Stimulated activated CD8-positive, alpha-beta memory T cell treated with anti-CD3 and anti-CD28 coated beads, Interleukin-4, amount 100 ng/mL, for 1 hour (primary cell): Measurements from ENCODE around the gene CYP46A1.
A peak's percentile ranks its signal among the peaks of the same experiment; 100 is the strongest.

Experiments
- DNase-seq, 2 donors: peaks; one replicate each; pipeline ENCODE4 v3.0.0-alpha.2; 2020; ENCODE audit warnings: low read depth in 2 of 2, low spot score in 1 of 2

CYP46A1 gene

DNA sequence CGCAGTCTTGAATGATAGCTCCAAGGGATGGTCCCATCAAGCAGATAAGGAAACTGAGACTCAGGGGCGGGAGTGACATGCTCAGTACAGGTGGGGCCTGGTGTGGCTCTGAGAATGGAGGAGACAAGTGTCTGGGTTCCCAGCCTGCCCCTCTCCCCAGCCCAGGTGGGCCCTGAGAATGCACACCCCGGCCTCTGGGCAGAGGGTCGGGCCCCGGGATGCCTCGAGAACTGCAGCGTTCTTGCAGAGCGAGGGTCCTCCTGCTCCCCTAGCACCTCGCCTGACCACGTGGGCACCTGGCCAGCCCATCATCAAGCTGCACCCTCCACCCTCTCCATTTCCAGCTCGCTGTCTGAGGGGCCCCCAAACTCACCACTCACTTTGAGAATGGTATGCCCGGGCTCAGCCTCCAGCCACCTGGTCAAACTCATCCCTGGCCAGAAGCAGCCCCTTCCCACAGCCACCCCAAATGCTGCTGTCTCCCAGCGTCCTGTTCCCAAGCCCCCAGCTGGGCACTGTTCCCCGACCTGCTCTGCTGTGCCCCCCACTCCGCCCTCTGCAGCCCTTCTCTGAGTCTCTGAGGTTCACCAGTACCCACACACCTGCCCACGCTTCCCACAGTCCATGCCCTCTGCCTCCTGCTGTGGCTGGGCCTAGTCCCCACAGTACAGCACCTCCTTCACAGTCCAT lies 44.3 kb downstream of the CYP46A1 start:
- no peak for DNase-seq

DNA sequence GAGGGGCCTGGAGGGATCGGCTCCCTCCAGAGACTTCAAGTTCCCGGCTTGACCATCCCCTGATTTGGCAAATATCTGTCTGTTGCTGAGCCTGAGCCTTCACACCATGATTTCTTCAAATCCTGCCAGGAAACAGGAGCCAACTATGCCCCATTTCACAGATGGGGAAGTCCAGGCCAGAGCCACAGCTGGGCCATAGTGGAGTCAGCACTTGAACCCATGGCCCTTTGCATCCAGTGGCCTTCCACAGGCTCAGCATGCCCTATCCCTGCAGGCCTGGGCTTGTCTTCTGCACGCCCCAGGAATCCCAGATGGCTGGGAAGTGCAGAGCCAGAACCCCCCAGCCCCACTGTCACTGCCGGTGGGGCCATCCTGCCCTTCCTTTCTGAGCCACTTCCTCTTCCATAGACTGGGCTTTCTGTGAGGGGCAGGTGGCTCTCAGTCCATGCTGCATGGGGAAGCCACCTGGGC lies 44.9 kb downstream of the CYP46A1 start:
- no peak for DNase-seq

DNA sequence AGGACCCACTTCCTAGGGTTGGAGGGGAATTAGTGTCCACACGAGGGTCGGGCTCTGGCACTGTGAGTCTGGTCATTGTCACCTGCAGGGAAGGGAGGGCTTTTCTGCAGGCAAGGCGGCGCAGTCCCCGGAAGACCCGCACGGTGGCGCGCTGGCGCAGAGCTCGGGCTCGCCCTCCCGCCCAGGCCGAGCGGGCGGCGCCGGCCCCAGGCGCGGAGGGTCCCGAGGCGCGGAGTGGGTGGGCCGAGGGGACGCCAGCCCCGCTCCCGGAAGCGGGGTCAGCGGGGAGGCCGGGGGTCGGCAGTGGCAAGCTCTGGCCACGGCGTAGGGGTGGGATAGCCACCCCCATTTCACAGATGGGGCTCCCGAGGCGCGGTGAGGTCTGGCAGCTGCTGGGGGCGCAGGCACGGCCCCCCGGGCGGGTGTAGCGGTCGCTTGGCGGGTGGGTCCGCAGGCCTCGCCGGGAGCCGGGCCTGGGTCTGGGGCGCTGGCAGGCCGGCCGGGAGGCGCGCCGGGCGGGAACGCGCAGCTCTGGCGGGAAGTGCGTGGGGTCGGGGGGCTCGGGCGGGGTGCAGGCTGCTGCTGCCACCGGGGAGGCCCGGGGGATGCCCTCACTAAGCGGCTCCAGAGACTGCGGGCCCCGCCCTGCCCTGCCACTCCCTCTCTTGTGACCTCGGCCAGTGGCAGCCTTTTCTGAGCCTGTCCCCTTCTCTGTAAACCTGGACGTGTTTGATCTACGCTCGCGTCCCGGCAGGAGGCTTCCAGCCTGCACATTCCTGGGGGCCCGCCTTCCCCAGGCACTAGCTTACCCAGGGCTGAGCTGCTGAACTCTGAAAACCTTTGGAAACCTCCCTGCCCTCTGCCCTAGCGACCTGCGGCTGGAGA lies 46.1 kb downstream of the CYP46A1 start:
- peak; percentile 9 to 29 for DNase-seq

GRCh38 chr14:99730876-99731546 lies 46.9 kb downstream of the CYP46A1 start:
- DNase-seq: no peak

DNA sequence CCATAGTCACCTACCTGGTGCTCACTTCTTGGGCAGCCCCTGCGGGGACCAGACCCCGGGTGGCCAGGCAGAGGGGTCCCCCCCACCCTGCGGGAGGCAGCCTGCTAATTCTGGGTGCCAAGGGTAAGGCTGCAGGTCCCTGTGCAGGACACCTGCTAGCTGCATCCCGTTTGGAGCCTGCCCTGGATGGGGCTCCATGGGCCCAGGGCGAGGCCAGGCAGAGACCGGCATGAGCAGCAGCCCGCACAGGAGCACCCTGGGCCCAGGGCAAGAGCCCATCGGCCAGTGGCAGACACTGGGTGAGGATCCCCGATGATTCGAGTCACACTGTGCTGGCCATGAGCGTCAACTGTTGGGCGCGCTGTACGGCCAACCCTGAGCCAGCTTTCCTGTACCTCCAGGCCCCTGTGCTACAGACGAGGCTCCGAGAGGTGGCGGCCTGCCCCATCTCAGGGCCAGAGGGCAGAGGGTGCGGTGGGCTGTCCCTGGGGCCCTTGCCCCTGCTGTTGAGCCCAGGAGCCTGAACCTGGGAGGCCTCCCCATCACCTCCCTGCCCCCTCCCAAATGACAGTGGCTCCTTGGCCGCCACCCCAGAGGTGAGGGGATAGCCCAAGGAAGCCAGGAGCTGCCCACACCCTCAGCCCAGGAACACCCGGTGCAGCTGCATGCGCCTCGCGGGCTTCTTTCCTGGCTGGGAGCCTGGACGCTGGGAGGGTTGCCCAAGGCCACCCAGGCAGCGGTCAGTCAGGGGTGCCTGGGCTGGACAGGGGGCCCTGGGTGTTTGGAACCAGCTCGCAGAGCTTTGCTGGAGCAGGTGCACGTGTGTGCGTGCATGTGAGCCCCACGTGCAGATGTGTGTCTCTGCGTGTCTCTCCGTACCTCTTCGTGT lies 47.7 kb downstream of the CYP46A1 start:
- DNase-seq: no peak

DNA sequence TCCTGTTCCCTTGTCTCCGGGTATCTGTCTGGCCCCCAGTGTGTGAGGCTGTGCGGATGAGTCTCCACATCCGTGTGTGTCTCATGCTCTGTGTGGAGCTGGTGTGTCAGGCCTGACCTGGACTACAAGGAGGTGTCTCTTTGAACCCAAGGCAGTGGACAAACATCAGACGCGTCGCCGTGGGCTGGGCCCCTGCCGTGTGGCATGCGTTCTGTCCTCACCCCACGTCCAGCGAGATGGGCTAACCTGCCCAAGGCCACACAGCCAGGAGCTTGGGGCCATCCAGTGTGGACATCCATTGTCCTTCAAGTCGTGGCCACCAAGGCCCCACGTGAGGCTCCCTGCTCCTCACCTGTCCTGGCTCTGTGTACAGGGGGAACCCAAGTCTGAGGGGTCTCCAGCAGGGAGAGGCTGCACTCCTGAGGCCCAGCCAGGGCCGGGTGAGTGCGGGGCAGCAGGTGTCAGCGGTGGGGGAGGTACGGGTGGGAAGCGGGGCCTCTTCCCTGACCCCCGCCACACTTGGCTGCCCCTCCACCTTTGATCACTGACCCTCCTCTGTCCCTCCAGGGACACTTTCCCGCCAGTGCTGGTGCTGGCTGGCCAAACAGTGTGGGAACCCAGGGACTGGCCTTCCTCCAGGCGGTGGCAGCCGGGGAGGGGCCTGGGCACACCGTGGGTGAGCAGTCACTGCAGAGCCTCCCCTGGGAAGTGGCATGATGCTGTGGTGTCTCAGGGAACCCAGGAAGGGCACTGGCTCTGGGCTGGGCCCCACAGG lies 48.5 kb downstream of the CYP46A1 start:
- DNase-seq: no peak

DNA sequence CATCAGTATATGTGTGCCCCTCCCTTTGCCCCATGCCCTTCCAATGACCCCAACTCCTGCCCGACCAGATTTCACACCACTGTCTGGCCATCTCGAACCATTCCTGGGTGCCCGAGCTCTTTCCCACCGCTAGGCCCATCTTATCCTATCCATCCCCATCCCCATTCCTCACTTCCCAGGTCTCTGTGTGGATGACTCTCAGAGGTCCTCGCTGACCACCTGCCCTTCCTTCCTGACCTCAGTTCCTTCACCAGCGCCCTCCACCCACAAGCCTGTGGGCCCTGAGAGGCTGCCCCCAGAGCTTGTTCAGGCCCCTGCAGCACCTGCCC lies 49.1 kb downstream of the CYP46A1 start:
- DNase-seq: no peak

DNA sequence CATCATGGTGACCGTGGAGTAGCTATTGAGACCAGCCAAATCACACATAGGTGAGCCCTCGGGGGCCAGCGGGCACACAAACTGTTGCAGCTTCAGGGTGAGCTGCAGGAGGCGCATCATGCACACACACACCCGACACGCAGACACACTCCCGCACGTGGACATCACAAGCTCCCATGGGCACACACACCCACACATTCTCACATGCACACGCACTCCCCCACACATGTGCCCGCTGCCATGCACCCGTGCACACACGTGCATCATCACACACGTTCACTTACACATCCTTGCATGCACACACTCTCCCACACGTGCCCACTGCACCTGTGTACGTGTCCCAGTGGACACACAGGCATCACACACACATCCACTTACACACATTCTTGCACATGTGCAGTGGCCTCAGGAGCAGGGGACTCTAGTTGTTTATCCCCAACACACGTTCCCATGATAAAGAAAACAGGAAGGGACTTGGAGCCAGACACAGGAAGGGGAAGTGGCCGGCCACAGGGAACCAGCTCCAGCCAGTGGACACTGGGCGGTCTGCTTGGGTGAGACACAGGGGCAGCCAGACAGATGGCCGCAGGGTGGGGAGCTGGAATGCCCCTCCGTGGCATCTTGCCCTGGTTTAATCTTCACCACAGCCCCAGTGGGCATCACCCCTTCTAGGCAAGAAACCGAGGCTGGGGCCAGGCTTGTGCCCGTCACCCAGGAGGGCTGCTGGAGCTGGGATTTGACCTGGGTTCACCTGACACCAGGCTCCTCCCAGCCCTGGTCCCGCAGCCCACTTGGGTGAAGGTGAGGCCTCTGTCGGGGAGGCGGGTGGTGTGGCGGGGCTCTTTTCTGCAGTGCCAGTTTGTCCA lies 49.7 kb downstream of the CYP46A1 start:
- no peak for DNase-seq

DNA sequence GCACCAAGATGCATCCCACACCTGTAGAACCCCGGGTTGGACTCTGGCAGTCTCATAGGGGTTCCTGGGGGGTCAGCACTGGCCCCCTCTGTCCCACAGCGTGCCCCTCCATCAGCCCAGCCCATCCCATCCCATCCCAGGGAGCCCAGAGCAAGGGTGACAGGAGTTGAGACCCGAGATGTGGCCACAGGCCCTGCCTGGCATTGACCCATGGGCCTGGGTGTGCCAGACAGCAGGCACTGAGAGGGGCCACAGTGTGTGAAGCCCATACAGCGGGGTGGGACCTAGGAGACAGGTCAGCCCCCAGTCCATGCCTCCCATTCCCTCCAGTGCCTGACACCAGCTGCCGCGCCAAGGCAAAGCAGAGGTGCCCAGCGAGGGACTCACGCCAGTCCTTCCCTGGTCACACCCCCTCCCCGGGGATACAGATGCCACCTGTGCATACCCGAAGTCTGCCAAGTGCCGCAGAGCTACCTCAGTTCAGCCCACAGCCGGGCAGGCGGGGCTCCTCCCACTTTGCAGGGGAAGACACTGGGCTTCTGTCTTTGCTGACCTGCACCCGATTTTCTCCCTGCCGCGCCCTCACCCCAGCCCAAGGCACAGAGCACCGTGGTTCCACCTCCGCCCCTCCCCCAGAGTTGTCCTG lies 50.4 kb downstream of the CYP46A1 start:
- no peak for DNase-seq

- no peak for DNase-seq
Observed at GRCh38 chr14:99735189-99736135, 51.4 kb downstream of the CYP46A1 start.

GRCh38 chr14:99736603-99737371 lies 52.7 kb downstream of the CYP46A1 start:
- DNase-seq: no peak

DNA sequence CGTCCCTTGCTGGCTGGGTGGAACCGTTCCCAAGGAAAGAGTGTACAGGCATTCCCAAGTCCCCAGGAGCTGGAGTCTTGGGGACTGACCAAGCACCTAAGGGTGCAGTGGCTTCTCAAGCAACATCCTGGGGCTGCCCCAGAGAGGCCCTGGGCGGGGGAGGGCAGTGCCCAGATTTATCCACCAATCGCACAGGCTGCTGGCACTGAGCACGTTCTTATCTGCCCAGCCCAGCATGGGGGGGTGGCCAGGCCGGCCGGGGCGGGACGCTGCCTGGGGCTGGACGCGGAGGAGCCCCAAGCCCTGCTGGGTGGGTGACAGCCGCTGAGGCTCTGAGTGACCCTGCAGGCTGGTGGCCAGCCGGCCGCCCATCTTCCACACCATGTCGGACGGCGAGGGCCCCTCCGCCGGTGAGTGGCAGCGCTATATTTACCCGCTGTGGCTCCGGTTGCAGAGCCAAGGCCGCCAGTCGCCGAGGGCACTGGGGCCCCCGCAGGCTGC lies 53.4 kb downstream of the CYP46A1 start:
- no peak for DNase-seq

- DNase-seq: no peak
Observed at GRCh38 chr14:99737956-99738667, 54.0 kb downstream of the CYP46A1 start.

GRCh38 chr14:99740411-99740810 lies 56.3 kb downstream of the CYP46A1 start:
- no peak for DNase-seq

- no peak for DNase-seq
Observed at GRCh38 chr14:99741227-99741976, 57.3 kb downstream of the CYP46A1 start.
